Amniotic epithelial cell (primary cell): ENCODE data around the gene CDH13.

Experiments
- DNase-seq: peaks from one replicate; pipeline ENCODE4 v3.0.0-alpha.2; 2010; ENCODE audit warnings: low read depth

Gene CDH13

GRCh38 chr16:83002351-83003334 is 375.9 kb downstream of the CDH13 start:
- no peak for DNase-seq

- peak; percentile 7 for DNase-seq
Measured at GRCh38 chr16:83004868-83005652, 378.3 kb downstream of the CDH13 start.

- DNase-seq, result peak; percentile 72
Measured at GRCh38 chr16:83005653-83006160, 378.9 kb downstream of the CDH13 start.

GRCh38 chr16:83010776-83011720 is 384.3 kb downstream of the CDH13 start:
- DNase-seq, result no peak

- no peak for DNase-seq
Measured at GRCh38 chr16:83011939-83012338, 385.2 kb downstream of the CDH13 start.

GRCh38 chr16:83013071-83013470 is 386.3 kb downstream of the CDH13 start:
- DNase-seq, result peak; percentile 8

- DNase-seq, result no peak
Measured at GRCh38 chr16:83019963-83020362, 393.2 kb downstream of the CDH13 start.

- DNase-seq, result no peak
Measured at GRCh38 chr16:83021045-83021444, 394.3 kb downstream of the CDH13 start.

GRCh38 chr16:83021746-83022145 is 395.0 kb downstream of the CDH13 start:
- no peak for DNase-seq

- no peak for DNase-seq
Measured at GRCh38 chr16:83023011-83023410, 396.2 kb downstream of the CDH13 start.

- no peak for DNase-seq
Measured at GRCh38 chr16:83023640-83024039, 396.9 kb downstream of the CDH13 start.

GRCh38 chr16:83027973-83028372 is 401.2 kb downstream of the CDH13 start:
- no peak for DNase-seq

- no peak for DNase-seq
Measured at GRCh38 chr16:83029467-83029866, 402.7 kb downstream of the CDH13 start.

GRCh38 chr16:83031524-83031923 is 404.8 kb downstream of the CDH13 start:
- DNase-seq, result no peak

GRCh38 chr16:83037102-83037501 is 410.3 kb downstream of the CDH13 start:
- no peak for DNase-seq

- no peak for DNase-seq
Measured at GRCh38 chr16:83037884-83038283, 411.1 kb downstream of the CDH13 start.

- DNase-seq, result no peak
Measured at GRCh38 chr16:83040174-83040573, 413.4 kb downstream of the CDH13 start.

- no peak for DNase-seq
Measured at GRCh38 chr16:83044589-83044988, 417.8 kb downstream of the CDH13 start.

GRCh38 chr16:83045790-83046189 is 419.0 kb downstream of the CDH13 start:
- DNase-seq, result no peak

- no peak for DNase-seq
Measured at GRCh38 chr16:83046664-83047063, 419.9 kb downstream of the CDH13 start.

- no peak for DNase-seq
Measured at GRCh38 chr16:83051451-83051850, 424.7 kb downstream of the CDH13 start.

- DNase-seq, result no peak
Measured at GRCh38 chr16:83054283-83054682, 427.5 kb downstream of the CDH13 start.
